HAP-1 (cell line): ENCODE results near the gene RPS26.
"Not testable (repeated sequence)": the region's sequence is repeated elsewhere in the genome, so short reads cannot be mapped to it uniquely, and the experiment has no call there.

Experiments used
- DNase-seq, 2 experiments: peaks; one replicate each; pipeline ENCODE4 v3.0.0-alpha.2; 2016 to 2020; ENCODE audit warnings: low spot score in 2 of 2
- H3K27me3 ChIP-seq: fragments of 250-450 bp; sonication (Bioruptor Pico); 2 replicates; pipeline ENCODE4 v1.5.1; 2020; ENCODE audit warnings: low read depth, mild to moderate bottlenecking, moderate library complexity
- H3K36me3 ChIP-seq: fragments of 250-450 bp; sonication (Bioruptor Pico); replicated peaks from 2 replicates; pipeline ENCODE4 v1.5.1; 2020; ENCODE audit warnings: mild to moderate bottlenecking
- H3K4me1 ChIP-seq: fragments of 250-450 bp; sonication (Bioruptor Pico); 2 replicates; pipeline ENCODE4 v1.5.1; 2020; ENCODE audit warnings: mild to moderate bottlenecking
- H3K4me3 ChIP-seq: fragments of 250-450 bp; sonication (Bioruptor Pico); 2 replicates; pipeline ENCODE4 v1.5.1; 2020; ENCODE audit warnings: mild to moderate bottlenecking, moderate library complexity
- H3K9me3 ChIP-seq: fragments of 250-450 bp; sonication (Bioruptor Pico); 2 replicates; pipeline ENCODE4 v1.5.1; 2020; ENCODE audit warnings: mild to moderate bottlenecking, moderate library complexity
- in situ Hi-C: fragments of 300-500 bp; cut with MboI; formaldehyde crosslinking; loops from 3 replicates; pipeline ENCODE4 v1.14.3; 2020; ENCODE audit warnings: low sequenced_read_pairs, inconsistent platforms, mixed read lengths

Gene RPS26

GRCh38 chr12:56037161-56037560 is 4.6 kb upstream of the RPS26 start:
- H3K27me3 ChIP-seq: no peaks in the 10 kb centered on the region
- H3K36me3 ChIP-seq: peaks cover 3% of the 10 kb centered on the region
- in situ Hi-C loops: no loop called here
- DNase-seq: no peak
- H3K4me1 ChIP-seq: peaks cover 7% of the 10 kb centered on the region
- H3K4me3 ChIP-seq: no peak overlapping the region
- H3K9me3 ChIP-seq: no peaks in the 10 kb centered on the region

GRCh38 chr12:56038022-56038655 is 3.6 kb upstream of the RPS26 start:
- no peak for DNase-seq
- H3K36me3 ChIP-seq: peaks cover 13% of the 10 kb centered on the region
- in situ Hi-C loops: no loop called here

GRCh38 chr12:56040151-56040550 is 1.6 kb upstream of the RPS26 start:
- Histone ChIP-seq H3K9me3 (no peaks in the 10 kb centered on the region), H3K36me3 (peaks cover 30% of the 10 kb centered on the region), H3K4me1 (peaks cover 14% of the 10 kb centered on the region), H3K4me3 (no peak overlapping the region), H3K27me3 (no peaks in the 10 kb centered on the region)
- DNase-seq: no peak
- in situ Hi-C loops: loop anchor here (10.0 kb wide), 1 partner anchor 65 kb away; the partner anchor contains the start of gene PA2G4

More at GRCh38 chr12:56038022-56038655, 3.6 kb upstream of the RPS26 start:
- H3K4me1 ChIP-seq: peaks cover 13% of the 10 kb centered on the region
- H3K4me3 ChIP-seq: no peak overlapping the region
- H3K27me3 ChIP-seq: no peaks in the 10 kb centered on the region
- no peaks in the 10 kb centered on the region for H3K9me3 ChIP-seq

- Histone ChIP-seq H3K36me3 (peaks cover 30% of the 10 kb centered on the region), H3K9me3 (no peaks in the 10 kb centered on the region), H3K4me3 (peak overlapping the region; percentile 25), H3K27me3 (no peaks in the 10 kb centered on the region), H3K4me1 (peaks cover 16% of the 10 kb centered on the region)
- peak in 1 of 2 experiments; percentile 45 for DNase-seq
- in situ Hi-C loops: loop anchor here (10.0 kb wide), 1 partner anchor 64 kb away; the partner anchor contains the start of gene PA2G4
Measured at GRCh38 chr12:56040963-56041551, 661 bp upstream of the RPS26 start.

- not testable (repeated sequence) for H3K27me3 ChIP-seq, H3K9me3 ChIP-seq, DNase-seq
- Histone ChIP-seq H3K4me3 (peak overlapping the region; percentile 95), H3K36me3 (peaks cover 30% of the 10 kb centered on the region), H3K4me1 (peaks cover 24% of the 10 kb centered on the region)
- in situ Hi-C loops: loop anchor here (10.0 kb wide), 1 partner anchor 62 kb away; the partner anchor contains the start of gene PA2G4
Measured at GRCh38 chr12:56042430-56042813, 704 bp downstream of the RPS26 start.

GRCh38 chr12:56042843-56043242 is 1.1 kb downstream of the RPS26 start:
- Histone ChIP-seq H3K36me3 (peaks cover 30% of the 10 kb centered on the region), H3K9me3 (no peaks in the 10 kb centered on the region), H3K4me3 (peak overlapping the region; percentile 95), H3K4me1 (peaks cover 24% of the 10 kb centered on the region), H3K27me3 (no peaks in the 10 kb centered on the region)
- no peak for DNase-seq
- in situ Hi-C loops: loop anchor here (10.0 kb wide), 1 partner anchor 62 kb away; the partner anchor contains the start of gene PA2G4

GRCh38 chr12:56046027-56046780 is 4.5 kb downstream of the RPS26 start:
- peaks cover 19% of the 10 kb centered on the region for H3K4me1 ChIP-seq
- DNase-seq: peak; percentile 10 to 47
- no peaks in the 10 kb centered on the region for H3K27me3 ChIP-seq
- in situ Hi-C loops: loop anchor here (10.0 kb wide), 1 partner anchor 59 kb away; the partner anchor contains the start of gene PA2G4
- peaks cover 30% of the 10 kb centered on the region for H3K36me3 ChIP-seq
- no peak overlapping the region for H3K4me3 ChIP-seq
- no peaks in the 10 kb centered on the region for H3K9me3 ChIP-seq

- H3K4me3 ChIP-seq: no peak overlapping the region
- no peak for DNase-seq
- no peaks in the 10 kb centered on the region for H3K36me3 ChIP-seq
- no peaks in the 10 kb centered on the region for H3K27me3 ChIP-seq
- in situ Hi-C loops: no loop called here
- H3K4me1 ChIP-seq: no peaks in the 10 kb centered on the region
- H3K9me3 ChIP-seq: no peaks in the 10 kb centered on the region
Measured at GRCh38 chr12:56053407-56053893, 11.7 kb downstream of the RPS26 start.

- in situ Hi-C loops, H3K4me3 ChIP-seq, H3K9me3 ChIP-seq, H3K27me3 ChIP-seq, H3K36me3 ChIP-seq, DNase-seq, H3K4me1 ChIP-seq: not testable (repeated sequence)
Measured at GRCh38 chr12:56059964-56060363, 18.2 kb downstream of the RPS26 start.

GRCh38 chr12:56061982-56062381 is 20.3 kb downstream of the RPS26 start:
- no peak overlapping the region for H3K4me3 ChIP-seq
- no peaks in the 10 kb centered on the region for H3K9me3 ChIP-seq
- no peak for DNase-seq
- no peaks in the 10 kb centered on the region for H3K27me3 ChIP-seq
- no peaks in the 10 kb centered on the region for H3K4me1 ChIP-seq
- H3K36me3 ChIP-seq: no peaks in the 10 kb centered on the region
- in situ Hi-C loops: no loop called here

GRCh38 chr12:56062996-56063395 is 21.3 kb downstream of the RPS26 start:
- Histone ChIP-seq H3K9me3 (no peaks in the 10 kb centered on the region), H3K4me1 (no peaks in the 10 kb centered on the region), H3K36me3 (no peaks in the 10 kb centered on the region), H3K4me3 (no peak overlapping the region), H3K27me3 (no peaks in the 10 kb centered on the region)
- no peak for DNase-seq
- in situ Hi-C loops: no loop called here

GRCh38 chr12:56071648-56072047 is 29.9 kb downstream of the RPS26 start:
- Histone ChIP-seq H3K4me1 (no peaks in the 10 kb centered on the region), H3K9me3 (no peaks in the 10 kb centered on the region), H3K4me3 (no peak overlapping the region), H3K27me3 (no peaks in the 10 kb centered on the region), H3K36me3 (no peaks in the 10 kb centered on the region)
- DNase-seq: no peak
- in situ Hi-C loops: no loop called here

- Histone ChIP-seq H3K4me3 (no peak overlapping the region), H3K4me1 (peaks cover 7% of the 10 kb centered on the region), H3K9me3 (no peaks in the 10 kb centered on the region), H3K27me3 (no peaks in the 10 kb centered on the region), H3K36me3 (no peaks in the 10 kb centered on the region)
- in situ Hi-C loops: no loop called here
- DNase-seq: no peak
Measured at GRCh38 chr12:56074396-56074795, 32.7 kb downstream of the RPS26 start.

GRCh38 chr12:56077966-56078365 is 36.2 kb downstream of the RPS26 start:
- H3K36me3 ChIP-seq, H3K4me3 ChIP-seq, H3K9me3 ChIP-seq, H3K27me3 ChIP-seq, in situ Hi-C loops, DNase-seq: not testable (repeated sequence)
- peaks cover 12% of the 10 kb centered on the region for H3K4me1 ChIP-seq
